HG02852 (cell line): ENCODE results near the gene PDE4A.
"Not testable (repeated sequence)": the region's sequence is repeated elsewhere in the genome, so short reads cannot be mapped to it uniquely, and the experiment has no call there.

Experiments used
- ATAC-seq: cut with Tn5 transposase; IDR thresholded peaks from one replicate; pipeline ENCODE4 v1.9.1; 2021; ENCODE audit warnings: mild to moderate bottlenecking, moderate library complexity; ENCODE audit not compliant: unreplicated experiment

The PDE4A gene

GRCh38 chr19:10420444-10421239 lies at the start of gene PDE4A:
Gene PDE4A, plus strand, starts transcription at chr19:10420538. Its CDS starts 227 bp downstream, at chr19:10420765.
- ATAC-seq: no peak

DNA sequence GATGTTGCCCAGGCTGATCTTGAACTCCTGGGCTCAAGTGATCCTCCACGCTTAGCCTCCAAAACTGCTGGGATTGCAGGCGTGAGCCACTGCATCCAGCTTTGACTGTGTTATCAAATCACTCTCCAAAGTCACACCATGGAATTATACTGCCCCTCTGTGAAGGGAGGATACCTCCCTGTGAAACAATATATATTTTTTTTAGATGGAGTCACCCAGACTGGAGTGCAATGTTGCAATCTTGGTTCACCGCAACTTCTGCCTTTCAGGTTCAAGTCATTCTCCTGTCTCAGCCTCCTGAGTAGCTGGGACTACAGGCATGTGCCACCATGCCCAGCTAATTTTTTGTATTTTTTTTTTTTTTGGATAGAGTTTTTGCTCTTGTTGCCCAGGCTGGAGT lies 47.6 kb upstream of the PDE4A start:
- no peak for ATAC-seq

DNA sequence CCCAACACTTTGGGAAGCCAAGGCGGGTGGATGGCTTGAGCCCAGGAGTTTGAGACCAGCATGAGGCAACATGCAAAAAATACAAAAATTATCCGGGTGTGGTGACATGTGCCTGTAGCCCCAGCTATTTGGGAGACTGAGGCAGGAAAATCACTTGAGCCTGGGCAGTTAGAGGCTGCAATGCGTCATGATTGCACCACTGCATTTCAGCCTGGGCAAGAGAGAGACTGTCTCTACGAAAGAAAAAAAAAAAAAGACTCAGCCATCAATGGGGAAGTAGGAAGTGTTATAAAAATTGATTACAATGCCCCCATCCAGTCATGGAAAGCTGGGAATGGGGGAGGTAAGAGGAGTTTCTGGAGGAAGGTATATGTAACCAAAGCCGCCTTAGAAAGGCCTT lies 45.4 kb upstream of the PDE4A start:
- ATAC-seq: no peak

- ATAC-seq: not testable (repeated sequence)
Observed at GRCh38 chr19:10377140-10377640, 43.1 kb upstream of the PDE4A start.

- ATAC-seq: no peak
Observed at GRCh38 chr19:10378124-10378523, 42.2 kb upstream of the PDE4A start.

- ATAC-seq: no peak
Observed at GRCh38 chr19:10379880-10380312, 40.4 kb upstream of the PDE4A start.

GRCh38 chr19:10380313-10381102 lies 39.8 kb upstream of the PDE4A start, which contains the start of gene TYK2:
Gene TYK2, minus strand, starts transcription at chr19:10380572. Its CDS starts 2,166 bp downstream, at chr19:10378406.
- peak; percentile 93 for ATAC-seq

DNA sequence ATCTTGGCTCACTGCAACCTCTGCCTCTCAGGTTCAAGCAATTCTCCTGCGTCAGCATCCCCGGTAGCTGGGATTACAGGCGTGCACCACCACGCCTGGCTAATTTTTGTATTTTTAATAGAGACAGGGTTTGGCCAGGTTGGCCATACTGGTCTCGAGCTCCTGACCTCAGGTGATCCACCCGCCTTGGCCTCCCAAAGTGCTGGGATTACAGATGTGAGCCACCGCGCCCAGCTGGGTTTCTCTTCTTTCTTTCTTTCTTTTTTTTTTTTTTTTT lies 37.2 kb upstream of the PDE4A start:
- ATAC-seq: not testable (repeated sequence)

GRCh38 chr19:10384580-10384979 lies 35.8 kb upstream of the PDE4A start:
- ATAC-seq: no peak

DNA sequence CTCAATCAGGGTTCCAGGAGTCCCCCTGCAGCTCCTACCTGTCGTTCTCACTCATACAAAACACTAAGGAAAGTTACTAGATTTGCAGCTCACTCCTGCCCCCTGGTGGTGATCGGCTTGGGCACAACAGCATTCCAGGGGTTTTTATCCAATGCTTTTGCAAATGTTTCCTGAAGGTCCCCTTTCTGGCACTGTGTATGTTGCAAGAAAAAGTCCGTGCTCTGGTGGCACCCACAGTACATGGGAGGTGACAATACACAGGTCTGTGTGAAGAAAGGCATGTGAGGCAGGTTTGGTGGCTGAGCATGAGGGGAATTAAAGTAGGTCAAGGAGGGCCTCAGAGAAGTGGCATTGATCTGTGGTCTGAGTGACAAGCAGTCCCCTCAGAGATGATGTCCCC lies 31.4 kb upstream of the PDE4A start:
- no peak for ATAC-seq

DNA sequence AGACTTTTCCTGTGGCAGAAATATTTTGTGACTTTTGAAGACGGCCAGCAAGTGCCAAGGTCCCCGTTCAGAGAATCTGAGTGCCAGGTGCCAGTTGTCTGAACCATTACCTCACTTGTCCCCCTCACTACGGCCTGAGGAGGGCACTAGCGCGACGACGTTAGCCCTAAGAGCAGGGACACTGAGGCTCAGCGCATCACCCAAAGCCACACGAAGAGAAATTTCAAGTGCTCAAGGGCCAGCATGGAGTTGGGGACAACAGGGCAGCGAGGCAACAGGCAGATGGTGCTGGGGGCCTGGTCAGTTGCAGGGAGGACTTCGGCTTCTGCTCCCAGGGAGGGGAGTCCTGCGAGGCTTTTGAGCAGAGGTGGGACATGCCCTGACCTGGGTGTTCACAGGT lies 30.5 kb upstream of the PDE4A start:
- ATAC-seq: no peak

GRCh38 chr19:10390652-10391286 lies 29.6 kb upstream of the PDE4A start:
- ATAC-seq: no peak

DNA sequence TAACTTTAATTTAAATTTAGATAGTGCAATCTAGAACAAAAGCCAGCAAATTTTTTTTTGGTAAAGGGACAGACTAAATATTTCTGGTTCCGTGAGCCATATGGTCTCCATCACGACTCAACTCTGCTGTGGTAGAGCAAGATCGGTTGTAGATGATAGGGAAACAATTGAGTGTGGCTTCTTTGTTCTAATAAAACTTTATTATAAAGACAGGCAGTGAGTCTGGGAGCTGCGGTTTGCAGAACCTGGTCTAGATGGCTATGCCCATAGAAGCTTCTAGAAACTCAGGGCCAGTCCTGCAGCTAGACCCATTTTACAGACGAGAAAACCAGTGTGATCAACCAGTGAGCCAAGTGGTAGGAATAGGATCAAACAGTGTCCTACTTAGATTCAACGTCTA lies 28.2 kb upstream of the PDE4A start:
- no peak for ATAC-seq

DNA sequence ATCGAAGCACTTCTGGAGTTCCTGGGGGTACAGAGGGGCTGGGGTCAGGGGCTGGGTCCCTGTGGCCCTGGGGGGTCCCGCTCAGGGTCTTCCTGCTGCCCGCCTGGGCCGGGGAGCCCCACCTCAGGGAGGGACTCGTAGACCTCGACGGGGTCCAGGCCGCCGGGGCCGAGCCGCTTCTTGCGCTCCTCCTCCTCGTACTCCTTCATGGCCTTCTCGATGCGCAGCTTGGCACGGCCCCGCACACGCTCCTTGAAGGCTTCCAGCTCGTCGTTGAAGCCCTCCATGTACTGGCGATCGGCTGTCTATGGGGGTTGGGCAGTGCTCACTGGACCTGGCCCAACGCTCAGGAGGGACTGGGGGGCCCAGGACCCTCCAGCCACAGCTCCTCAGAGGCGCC lies 27.2 kb upstream of the PDE4A start:
- ATAC-seq: no peak

- ATAC-seq: no peak
Observed at GRCh38 chr19:10395003-10395402, 25.3 kb upstream of the PDE4A start.

DNA sequence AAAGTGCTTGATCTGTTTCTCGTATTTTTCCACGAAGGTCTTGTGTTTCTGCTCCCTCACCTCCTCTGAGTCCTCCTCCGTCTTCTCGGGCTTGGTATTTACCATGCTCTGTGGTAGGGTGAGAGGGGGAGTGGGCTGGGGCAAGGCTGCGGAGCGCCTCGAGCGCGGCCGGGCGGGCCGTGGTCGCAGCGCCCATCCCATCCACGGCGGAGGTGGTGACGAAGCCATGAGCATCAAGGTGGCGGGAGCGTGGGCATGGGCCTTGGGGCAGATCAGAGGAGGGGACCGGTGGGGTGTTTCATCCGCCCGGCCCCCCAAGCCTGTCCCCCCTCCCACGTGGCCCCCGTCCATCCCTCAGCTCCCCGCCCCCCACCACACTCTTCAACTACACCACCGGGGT lies 24.9 kb upstream of the PDE4A start:
- no peak for ATAC-seq

- no peak for ATAC-seq
Observed at GRCh38 chr19:10395917-10396316, 24.4 kb upstream of the PDE4A start.

DNA sequence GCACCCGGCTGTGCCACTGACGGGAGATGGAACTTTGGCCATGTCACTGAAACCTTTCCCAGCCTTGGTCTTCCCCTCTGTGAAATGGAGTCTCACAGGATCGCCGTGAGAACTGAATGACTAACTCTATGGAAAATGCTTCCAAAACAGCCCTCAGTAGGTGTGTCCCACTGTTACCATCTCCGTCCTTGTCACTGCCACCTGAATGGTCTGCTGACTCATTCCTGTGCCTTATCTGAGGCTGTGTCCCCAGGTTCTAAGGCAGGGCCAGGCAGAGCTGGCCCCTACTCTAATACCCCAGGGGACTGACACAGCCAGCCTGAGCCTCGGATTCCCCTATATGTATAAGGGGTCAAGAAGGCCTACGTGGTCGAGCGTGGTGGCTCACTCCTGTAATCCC lies 21.5 kb upstream of the PDE4A start:
- no peak for ATAC-seq

DNA sequence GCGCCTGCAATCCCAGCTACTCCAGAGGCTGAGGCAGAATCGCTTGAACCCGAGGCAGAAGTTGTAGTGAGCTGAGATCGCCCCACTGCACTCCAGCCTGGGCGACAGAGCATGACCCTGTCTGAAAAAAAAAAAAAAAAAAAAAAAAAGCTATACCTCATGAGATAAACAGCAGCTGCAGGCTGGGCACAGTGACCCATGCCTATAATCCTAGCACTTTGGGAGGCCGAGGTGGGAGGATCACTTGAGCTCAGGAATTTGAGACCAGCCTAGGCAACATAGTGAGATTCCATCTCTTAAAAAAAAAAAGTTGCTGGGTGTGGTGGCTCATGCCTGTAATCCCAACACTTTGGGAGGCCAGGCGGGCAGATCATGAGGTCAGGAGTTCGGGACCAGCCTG lies 21.0 kb upstream of the PDE4A start:
- not testable (repeated sequence) for ATAC-seq

DNA sequence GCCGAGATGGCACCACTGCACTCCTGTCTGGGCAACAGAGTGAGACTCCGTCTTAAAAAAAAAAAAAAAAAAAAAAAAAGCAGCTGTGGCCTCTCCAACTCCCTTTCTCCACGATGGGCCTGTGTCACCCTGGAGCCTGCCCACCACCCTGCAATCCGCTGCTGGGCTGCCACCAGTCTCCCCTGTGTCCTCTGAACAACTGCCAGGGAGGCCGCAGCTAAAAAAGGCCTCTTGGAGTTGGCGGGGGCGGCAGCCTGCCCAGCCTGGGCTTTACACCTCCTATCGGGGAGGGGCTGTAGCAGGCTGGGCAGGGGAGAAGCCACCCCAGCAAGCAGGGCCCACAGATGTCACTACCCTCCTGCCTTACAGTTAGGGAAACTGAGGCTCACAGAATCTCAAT lies 20.5 kb upstream of the PDE4A start:
- no peak for ATAC-seq

DNA sequence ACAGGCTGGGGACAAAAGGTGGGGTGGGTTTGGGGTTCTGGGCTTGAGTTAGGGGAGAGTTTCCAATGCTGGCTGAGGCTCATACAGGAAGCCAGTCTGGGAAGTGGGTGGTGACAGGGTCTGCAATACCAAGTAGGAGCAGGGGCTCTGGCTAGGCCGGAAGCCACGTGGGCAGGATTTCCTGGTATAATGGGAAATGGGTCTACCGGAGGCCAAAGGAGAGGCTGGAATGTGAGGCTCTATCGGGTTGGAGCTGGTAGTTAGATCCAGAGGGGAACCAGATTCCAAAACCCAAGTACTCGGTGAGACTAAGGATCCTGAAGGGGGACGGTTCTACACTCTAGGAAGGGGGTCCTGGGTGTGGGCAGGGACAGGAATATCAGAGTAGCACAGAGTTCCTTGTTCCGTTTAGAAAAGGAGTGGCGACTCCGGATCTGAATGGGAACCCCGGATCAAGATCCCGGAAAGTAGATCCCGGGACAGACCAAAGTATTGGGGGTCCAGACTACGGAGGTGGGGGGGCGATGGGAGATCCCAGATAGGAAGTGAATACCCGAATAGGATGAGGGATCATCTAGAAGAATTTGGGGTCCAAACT lies 17.8 kb upstream of the PDE4A start:
- ATAC-seq: no peak
